ENCODE data around the gene CDH22. TPM values are rescaled to one million over a fixed set of nuclear protein-coding genes. Genes with fewer than 3 reads are reported as not detected.

The CDH22 gene
- total and polyA plus RNA-seq, 2 experiments from 2014 or later = 0.08 to 0.10 TPM

GRCh38 chr20:46252352-46253091 is 55.8 kb downstream of the CDH22 start:
- Histone ChIP-seq H3K27me3 (ENCODE audit: insufficient read depth) (peaks cover 38% of the 10 kb centered on the region), H3F3A (replicated peaks; ENCODE audit: low read depth) (no peaks in the 10 kb centered on the region)

More at GRCh38 chr20:46252352-46253091, 55.8 kb downstream of the CDH22 start:
- Histone ChIP-seq H3K79me2 (replicated peaks; ENCODE audit: insufficient read depth) (no peaks in the 10 kb centered on the region), H2AFZ (no peak overlapping the region), H3K36me3 (ENCODE audit: insufficient read depth) (no peaks in the 10 kb centered on the region), H3K4me1 (ENCODE audit: insufficient read depth) (no peaks in the 10 kb centered on the region; the same call in none of the 2 replicates), H3K27ac (ENCODE audit: low read depth) (no peak overlapping the region), H4K20me1 (replicated peaks; ENCODE audit: insufficient read depth) (peaks cover 5% of the 10 kb centered on the region; the same call in 1 of the 2 replicates), H3K9me2 (ENCODE audit: insufficient read depth) (no peaks in the 10 kb centered on the region), H3K4me2 (no peak overlapping the region), H3K4me3 (no peak overlapping the region)
- Mint-ChIP-seq H3K27ac (no peak overlapping the region), H3K27me3 (ENCODE audit: insufficient read depth, low read depth, poor library complexity) (peaks cover 25% of the 10 kb centered on the region), H3K9me3 (no peaks in the 10 kb centered on the region), H3K36me3 (ENCODE audit: low read depth) (no peaks in the 10 kb centered on the region), H3K4me3 (no peak overlapping the region), H3K4me1 (peaks cover 18% of the 10 kb centered on the region)
- DNase-seq (ENCODE audit: low spot score) (no peak), ATAC-seq (no peak)
- no peak for TF ChIP-seq ZNF462 (CRISPR knock-in tag; IDR thresholded peaks at IDR 0.05)
- TF ChIP-seq JUNB (IDR thresholded peaks at IDR 0.05; ENCODE audit: unreplicated experiment) = no peak
- no peak for TF ChIP-seq CREB1 (CRISPR knock-in tag; IDR thresholded peaks at IDR 0.05; ENCODE audit: low read depth)
- no peak for TF ChIP-seq POLR2AphosphoS5 (IDR thresholded peaks at IDR 0.05; ENCODE audit: low read depth)
- TF ChIP-seq, protein P1, sequence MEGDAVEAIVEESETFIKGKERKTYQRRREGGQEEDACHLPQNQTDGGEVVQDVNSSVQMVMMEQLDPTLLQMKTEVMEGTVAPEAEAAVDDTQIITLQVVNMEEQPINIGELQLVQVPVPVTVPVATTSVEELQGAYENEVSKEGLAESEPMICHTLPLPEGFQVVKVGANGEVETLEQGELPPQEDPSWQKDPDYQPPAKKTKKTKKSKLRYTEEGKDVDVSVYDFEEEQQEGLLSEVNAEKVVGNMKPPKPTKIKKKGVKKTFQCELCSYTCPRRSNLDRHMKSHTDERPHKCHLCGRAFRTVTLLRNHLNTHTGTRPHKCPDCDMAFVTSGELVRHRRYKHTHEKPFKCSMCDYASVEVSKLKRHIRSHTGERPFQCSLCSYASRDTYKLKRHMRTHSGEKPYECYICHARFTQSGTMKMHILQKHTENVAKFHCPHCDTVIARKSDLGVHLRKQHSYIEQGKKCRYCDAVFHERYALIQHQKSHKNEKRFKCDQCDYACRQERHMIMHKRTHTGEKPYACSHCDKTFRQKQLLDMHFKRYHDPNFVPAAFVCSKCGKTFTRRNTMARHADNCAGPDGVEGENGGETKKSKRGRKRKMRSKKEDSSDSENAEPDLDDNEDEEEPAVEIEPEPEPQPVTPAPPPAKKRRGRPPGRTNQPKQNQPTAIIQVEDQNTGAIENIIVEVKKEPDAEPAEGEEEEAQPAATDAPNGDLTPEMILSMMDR (conservative IDR thresholded peaks at IDR 0.05; ENCODE audit: low read depth in 2 of 2) = no peak
- TF ChIP-seq, protein P2, sequence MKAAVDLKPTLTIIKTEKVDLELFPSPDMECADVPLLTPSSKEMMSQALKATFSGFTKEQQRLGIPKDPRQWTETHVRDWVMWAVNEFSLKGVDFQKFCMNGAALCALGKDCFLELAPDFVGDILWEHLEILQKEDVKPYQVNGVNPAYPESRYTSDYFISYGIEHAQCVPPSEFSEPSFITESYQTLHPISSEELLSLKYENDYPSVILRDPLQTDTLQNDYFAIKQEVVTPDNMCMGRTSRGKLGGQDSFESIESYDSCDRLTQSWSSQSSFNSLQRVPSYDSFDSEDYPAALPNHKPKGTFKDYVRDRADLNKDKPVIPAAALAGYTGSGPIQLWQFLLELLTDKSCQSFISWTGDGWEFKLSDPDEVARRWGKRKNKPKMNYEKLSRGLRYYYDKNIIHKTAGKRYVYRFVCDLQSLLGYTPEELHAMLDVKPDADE (IDR thresholded peaks at IDR 0.05) = no peak
- TF ChIP-seq NANOG (IDR thresholded peaks at IDR 0.05; ENCODE audit: borderline replicate concordance) = no peak
- TF ChIP-seq ZNF331 (CRISPR knock-in tag; IDR thresholded peaks at IDR 0.05; ENCODE audit: low read depth) = no peak
- TF ChIP-seq EZH2phosphoT487 (IDR thresholded peaks at IDR 0.05; ENCODE audit: unreplicated experiment) = no peak
- TF ChIP-seq REST (IDR thresholded peaks at IDR 0.05; ENCODE audit: unreplicated experiment) = no peak
- no peak for TF ChIP-seq EZH2 (IDR thresholded peaks at IDR 0.05; ENCODE audit: low read depth, unreplicated experiment)
- TF ChIP-seq STAT1 (IDR thresholded peaks at IDR 0.05; ENCODE audit: unreplicated experiment) = no peak
- no peak for TF ChIP-seq ZNF114 (CRISPR knock-in tag; IDR thresholded peaks at IDR 0.05)

Data from GM23338 (cell line).